HepG2 (cell line): ENCODE results near the gene ARHGEF40. TPM values are rescaled to one million over a fixed set of nuclear protein-coding genes. Genes with fewer than 3 reads are reported as not detected.

Source experiments
- DNMT1 ChIP-seq: sonication (generic); formaldehyde crosslinking; IDR thresholded peaks from 2 replicates; pipeline ENCODE4 v1.5.1; 2020; ENCODE audit warnings: mild to moderate bottlenecking, missing genetic modification reagents
- EEA1 ChIP-seq: sonication (generic); formaldehyde crosslinking; IDR thresholded peaks from 2 replicates; pipeline ENCODE4 v1.5.1; 2020; ENCODE audit warnings: mild to moderate bottlenecking, missing genetic modification reagents, borderline replicate concordance
- FOSL2 ChIP-seq: sonication (generic); formaldehyde crosslinking; IDR thresholded peaks from 2 replicates; pipeline ENCODE4 v1.4.0; 2020; ENCODE audit warnings: missing genetic modification reagents
- JUNB ChIP-seq: sonication (generic); formaldehyde crosslinking; IDR thresholded peaks from 2 replicates; pipeline ENCODE4 v1.8.0; 2022; ENCODE audit warnings: missing genetic modification reagents, mild to moderate bottlenecking, borderline replicate concordance
- MTA1 ChIP-seq: sonication (generic); formaldehyde crosslinking; IDR thresholded peaks from 2 replicates; pipeline ENCODE4 v1.4.0; 2020; ENCODE audit warnings: missing genetic modification reagents, mild to moderate bottlenecking, borderline replicate concordance
- POLR2A ChIP-seq, 2 experiments: IDR thresholded peaks; 2 replicates each; pipeline ENCODE4 v1.6.1; 2011; ENCODE audit warnings: low read depth in 2 of 2, low read length in 2 of 2, mild to moderate bottlenecking in 1 of 2, moderate library complexity in 1 of 2; ENCODE audit not compliant: insufficient read depth in 1 of 2
- PRPF4 ChIP-seq: fragments of 200-400 bp; formaldehyde crosslinking; IDR thresholded peaks from 2 replicates; pipeline ENCODE4 v1.6.1; 2016; ENCODE audit warnings: low read length, low read depth; ENCODE audit not compliant: poor library complexity, severe bottlenecking
- RXRA ChIP-seq: sonication (generic); formaldehyde crosslinking; IDR thresholded peaks from 2 replicates; pipeline ENCODE4 v1.5.1; 2020; ENCODE audit warnings: missing genetic modification reagents
- RXRB ChIP-seq: IDR thresholded peaks from 2 replicates; pipeline ENCODE4 v1.6.1; 2016; ENCODE audit warnings: borderline replicate concordance, missing genetic modification reagents, missing compliant biosample characterization
- WIZ ChIP-seq: sonication (generic); formaldehyde crosslinking; IDR thresholded peaks from 2 replicates; pipeline ENCODE4 v1.5.1; 2020; ENCODE audit warnings: mild to moderate bottlenecking, missing genetic modification reagents
- ZBTB38 ChIP-seq: sonication (generic); formaldehyde crosslinking; IDR thresholded peaks from 2 replicates; pipeline ENCODE4 v1.5.1; 2020; ENCODE audit warnings: mild to moderate bottlenecking, missing genetic modification reagents
- ZFP37 ChIP-seq: sonication (generic); formaldehyde crosslinking; IDR thresholded peaks from 2 replicates; pipeline ENCODE4 v1.4.0; 2020; ENCODE audit warnings: missing genetic modification reagents, borderline replicate concordance
- ZNF225 ChIP-seq: sonication (generic); formaldehyde crosslinking; IDR thresholded peaks from 2 replicates; pipeline ENCODE4 v1.4.0; 2020; ENCODE audit warnings: mild to moderate bottlenecking, missing genetic modification reagents
- ZNF333 ChIP-seq: sonication (generic); formaldehyde crosslinking; IDR thresholded peaks from 2 replicates; pipeline ENCODE4 v1.4.0; 2020; ENCODE audit warnings: mild to moderate bottlenecking, missing genetic modification reagents, borderline replicate concordance
- ZNF343 ChIP-seq: sonication (generic); formaldehyde crosslinking; IDR thresholded peaks from 2 replicates; pipeline ENCODE4 v1.4.0; 2020; ENCODE audit warnings: mild to moderate bottlenecking, missing genetic modification reagents
- ZNF431 ChIP-seq: sonication (generic); formaldehyde crosslinking; IDR thresholded peaks from 2 replicates; pipeline ENCODE4 v1.9.0; 2022; ENCODE audit warnings: missing genetic modification reagents, low read depth, mild to moderate bottlenecking, borderline replicate concordance
- ZNF547 ChIP-seq: sonication (generic); formaldehyde crosslinking; IDR thresholded peaks from 2 replicates; pipeline ENCODE4 v1.5.1; 2020; ENCODE audit warnings: mild to moderate bottlenecking, missing genetic modification reagents
- ZNF570 ChIP-seq: sonication (generic); formaldehyde crosslinking; IDR thresholded peaks from 2 replicates; pipeline ENCODE4 v1.4.0; 2020; ENCODE audit warnings: mild to moderate bottlenecking, missing genetic modification reagents, borderline replicate concordance
- ZNF75D ChIP-seq: sonication (generic); formaldehyde crosslinking; IDR thresholded peaks from 2 replicates; pipeline ENCODE4 v1.8.1; 2023; ENCODE audit warnings: missing genetic modification reagents, mild to moderate bottlenecking, borderline replicate concordance
- ZNF792 ChIP-seq: IDR thresholded peaks from 2 replicates; pipeline ENCODE4 v1.6.1; 2016
- ZSCAN29 ChIP-seq: sonication (generic); formaldehyde crosslinking; conservative IDR thresholded peaks from 2 replicates; pipeline ENCODE4 v1.4.0; 2020; ENCODE audit warnings: mild to moderate bottlenecking, missing genetic modification reagents
- polyA plus RNA-seq, 8 experiments: library from polyadenylated mRNA; depleted of rRNA in 3 of 8; stranded (reverse) in 7 of 8; unstranded in 1 of 8; fragments of >200 nt; fragmentation: Illumina TruSeq in 4 of 8; extraction: Trizol in 4 of 8; gene quantifications; 2 replicates each; pipeline versions ENCODE4 v1.2.1 to v1.2.3, GENCODE V29; 2011 to 2016; ENCODE audit warnings: low read depth in 4 of 8, missing spikeins in 1 of 8, mixed read lengths in 1 of 8; ENCODE audit not compliant: insufficient read depth in 1 of 8
- total RNA-seq, 5 experiments: library from RNA; depleted of rRNA; stranded (reverse); fragments of >200 nt; fragmentation: Illumina TruSeq; extraction: Trizol; gene quantifications; 2 replicates each; pipeline ENCODE4 v1.2.3, GENCODE V29; 2016; ENCODE audit warnings: low read depth in 1 of 5
- TF ChIP-seq, protein P1 (sequence below): sonication (generic); formaldehyde crosslinking; IDR thresholded peaks from 2 replicates; pipeline ENCODE4 v1.8.0; 2023; ENCODE audit warnings: mild to moderate bottlenecking, missing genetic modification reagents
- TF ChIP-seq, protein P2 (sequence below): sonication (generic); formaldehyde crosslinking; IDR thresholded peaks from 2 replicates; pipeline ENCODE4 v1.4.0; 2020; ENCODE audit warnings: missing genetic modification reagents
- TF ChIP-seq, protein P3 (sequence below): sonication (generic); formaldehyde crosslinking; IDR thresholded peaks from 2 replicates; pipeline ENCODE4 v1.5.0; 2020; ENCODE audit warnings: mild to moderate bottlenecking, missing genetic modification reagents

ARHGEF40 gene
- total and polyA plus RNA-seq, 2 of the 13 experiments (the other 11 are each of a cell fraction or from before 2014, with no cell fraction given): 28.1 to 78.1 TPM

DNA sequence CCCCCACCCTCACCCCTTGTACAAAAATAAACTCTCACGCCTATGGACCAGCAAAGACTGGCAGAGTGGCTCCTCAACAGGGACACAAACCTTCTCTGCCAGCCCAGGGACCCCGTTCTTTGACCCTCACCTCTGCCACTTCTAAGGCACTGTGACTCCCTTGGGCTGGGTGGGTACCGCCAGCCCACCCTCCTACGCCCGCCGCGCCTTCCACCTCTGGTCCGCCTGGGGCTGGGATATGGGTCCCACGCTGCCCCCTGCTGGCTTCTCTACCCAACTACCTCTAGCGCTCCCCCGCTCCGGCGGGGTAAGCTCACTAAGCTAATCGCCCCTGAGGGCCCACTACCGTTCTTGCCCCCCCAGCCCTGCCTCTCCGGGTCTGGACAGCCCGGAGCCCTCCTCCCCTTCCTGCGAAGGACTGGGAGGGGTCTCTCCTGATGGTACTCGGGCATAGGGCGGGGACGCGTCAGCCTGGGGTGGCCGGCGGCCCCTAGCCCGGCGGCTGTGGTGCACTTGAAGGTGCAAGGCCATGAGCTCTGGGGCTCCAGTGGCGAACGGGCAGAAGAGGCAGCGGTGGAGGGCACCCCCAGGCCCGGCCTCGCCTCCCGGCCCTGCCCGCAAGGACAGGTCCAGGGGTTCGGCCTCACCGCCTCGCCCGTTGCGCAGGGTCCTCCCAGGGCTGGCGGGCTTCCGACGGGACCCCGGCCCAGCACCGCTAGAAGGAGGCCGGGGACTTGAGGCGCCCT lies 20.3 kb downstream of the ARHGEF40 start (continued):
- TF ChIP-seq ZNF570 (CRISPR knock-in tag) (no peak), ZSCAN29 (CRISPR knock-in tag) (no peak), POLR2A (IDR thresholded peaks at IDR 0.05; ENCODE audit: insufficient read depth in 1 of 2, low read depth in 2 of 2, low read length in 2 of 2) (peak in 1 of 2 experiments; percentile 17; a peak in 1 of 4 replicates), MTA1 (CRISPR knock-in tag) (peak; percentile 50; the same call in 1 of the 2 replicates), ZNF225 (CRISPR knock-in tag) (0 out of 2 replicates have a peak, but pooled peaks have one; percentile 17), ZBTB38 (CRISPR knock-in tag) (peak; percentile 98), RXRA (CRISPR knock-in tag) (peak; percentile 32; the same call in 1 of the 2 replicates), ZNF75D (CRISPR knock-in tag) (0 out of 2 replicates have a peak, but pooled peaks have one; percentile 33), JUNB (no peak), DNMT1 (CRISPR knock-in tag) (0 out of 2 replicates have a peak, but pooled peaks have one; percentile 28), ZFP37 (no peak), ZNF792 (no peak), ZNF431 (CRISPR knock-in tag) (no peak), EEA1 (CRISPR knock-in tag) (0 out of 2 replicates have a peak, but pooled peaks have one; percentile 67), ZNF343 (peak; percentile 58; the same call in 1 of the 2 replicates), WIZ (CRISPR knock-in tag) (0 out of 2 replicates have a peak, but pooled peaks have one; percentile 73), FOSL2 (CRISPR knock-in tag) (no peak), ZNF333 (peak; percentile 47; the same call in 1 of the 2 replicates), ZNF547 (0 out of 2 replicates have a peak, but pooled peaks have one; percentile 54), RXRB (CRISPR knock-in tag) (no peak), PRPF4 (peak; percentile 71)
- TF ChIP-seq, protein P1, sequence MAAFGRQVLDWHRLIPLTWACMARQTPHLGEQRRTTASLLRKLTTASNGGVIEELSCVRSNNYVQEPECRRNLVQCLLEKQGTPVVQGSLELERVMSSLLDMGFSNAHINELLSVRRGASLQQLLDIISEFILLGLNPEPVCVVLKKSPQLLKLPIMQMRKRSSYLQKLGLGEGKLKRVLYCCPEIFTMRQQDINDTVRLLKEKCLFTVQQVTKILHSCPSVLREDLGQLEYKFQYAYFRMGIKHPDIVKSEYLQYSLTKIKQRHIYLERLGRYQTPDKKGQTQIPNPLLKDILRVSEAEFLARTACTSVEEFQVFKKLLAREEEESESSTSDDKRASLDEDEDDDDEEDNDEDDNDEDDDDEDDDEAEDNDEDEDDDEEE (CRISPR knock-in tag): no peak
- TF ChIP-seq, protein P2, sequence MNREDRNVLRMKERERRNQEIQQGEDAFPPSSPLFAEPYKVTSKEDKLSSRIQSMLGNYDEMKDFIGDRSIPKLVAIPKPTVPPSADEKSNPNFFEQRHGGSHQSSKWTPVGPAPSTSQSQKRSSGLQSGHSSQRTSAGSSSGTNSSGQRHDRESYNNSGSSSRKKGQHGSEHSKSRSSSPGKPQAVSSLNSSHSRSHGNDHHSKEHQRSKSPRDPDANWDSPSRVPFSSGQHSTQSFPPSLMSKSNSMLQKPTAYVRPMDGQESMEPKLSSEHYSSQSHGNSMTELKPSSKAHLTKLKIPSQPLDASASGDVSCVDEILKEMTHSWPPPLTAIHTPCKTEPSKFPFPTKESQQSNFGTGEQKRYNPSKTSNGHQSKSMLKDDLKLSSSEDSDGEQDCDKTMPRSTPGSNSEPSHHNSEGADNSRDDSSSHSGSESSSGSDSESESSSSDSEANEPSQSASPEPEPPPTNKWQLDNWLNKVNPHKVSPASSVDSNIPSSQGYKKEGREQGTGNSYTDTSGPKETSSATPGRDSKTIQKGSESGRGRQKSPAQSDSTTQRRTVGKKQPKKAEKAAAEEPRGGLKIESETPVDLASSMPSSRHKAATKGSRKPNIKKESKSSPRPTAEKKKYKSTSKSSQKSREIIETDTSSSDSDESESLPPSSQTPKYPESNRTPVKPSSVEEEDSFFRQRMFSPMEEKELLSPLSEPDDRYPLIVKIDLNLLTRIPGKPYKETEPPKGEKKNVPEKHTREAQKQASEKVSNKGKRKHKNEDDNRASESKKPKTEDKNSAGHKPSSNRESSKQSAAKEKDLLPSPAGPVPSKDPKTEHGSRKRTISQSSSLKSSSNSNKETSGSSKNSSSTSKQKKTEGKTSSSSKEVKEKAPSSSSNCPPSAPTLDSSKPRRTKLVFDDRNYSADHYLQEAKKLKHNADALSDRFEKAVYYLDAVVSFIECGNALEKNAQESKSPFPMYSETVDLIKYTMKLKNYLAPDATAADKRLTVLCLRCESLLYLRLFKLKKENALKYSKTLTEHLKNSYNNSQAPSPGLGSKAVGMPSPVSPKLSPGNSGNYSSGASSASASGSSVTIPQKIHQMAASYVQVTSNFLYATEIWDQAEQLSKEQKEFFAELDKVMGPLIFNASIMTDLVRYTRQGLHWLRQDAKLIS (CRISPR knock-in tag): no peak
- TF ChIP-seq, protein P3, sequence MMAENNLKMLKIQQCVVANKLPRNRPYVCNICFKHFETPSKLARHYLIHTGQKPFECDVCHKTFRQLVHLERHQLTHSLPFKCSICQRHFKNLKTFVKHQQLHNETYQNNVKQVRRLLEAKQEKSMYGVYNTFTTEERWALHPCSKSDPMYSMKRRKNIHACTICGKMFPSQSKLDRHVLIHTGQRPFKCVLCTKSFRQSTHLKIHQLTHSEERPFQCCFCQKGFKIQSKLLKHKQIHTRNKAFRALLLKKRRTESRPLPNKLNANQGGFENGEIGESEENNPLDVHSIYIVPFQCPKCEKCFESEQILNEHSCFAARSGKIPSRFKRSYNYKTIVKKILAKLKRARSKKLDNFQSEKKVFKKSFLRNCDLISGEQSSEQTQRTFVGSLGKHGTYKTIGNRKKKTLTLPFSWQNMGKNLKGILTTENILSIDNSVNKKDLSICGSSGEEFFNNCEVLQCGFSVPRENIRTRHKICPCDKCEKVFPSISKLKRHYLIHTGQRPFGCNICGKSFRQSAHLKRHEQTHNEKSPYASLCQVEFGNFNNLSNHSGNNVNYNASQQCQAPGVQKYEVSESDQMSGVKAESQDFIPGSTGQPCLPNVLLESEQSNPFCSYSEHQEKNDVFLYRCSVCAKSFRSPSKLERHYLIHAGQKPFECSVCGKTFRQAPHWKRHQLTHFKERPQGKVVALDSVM (CRISPR knock-in tag): 0 out of 2 replicates have a peak, but pooled peaks have one; percentile 15
